Stimulated activated CD4-positive, alpha-beta T cell treated with anti-CD3 and anti-CD28 coated beads, Interleukin-4, amount 100 ng/mL, for 24 hours (primary cell): ENCODE results near the gene KRTAP5-5.
"Not testable (repeated sequence)": the region's sequence is repeated elsewhere in the genome, so short reads cannot be mapped to it uniquely, and the experiment has no call there.

ENCODE experiments used
- DNase-seq: peaks from one replicate; pipeline ENCODE4 v3.0.0-alpha.2; 2020

Gene KRTAP5-5

GRCh38 chr11:1629326-1630185 is at the start of gene KRTAP5-5:
Gene KRTAP5-5 (plus strand): TSS chr11:1629775. CDS start chr11:1629841, 66 bp downstream.
- DNase-seq: no peak

DNA sequence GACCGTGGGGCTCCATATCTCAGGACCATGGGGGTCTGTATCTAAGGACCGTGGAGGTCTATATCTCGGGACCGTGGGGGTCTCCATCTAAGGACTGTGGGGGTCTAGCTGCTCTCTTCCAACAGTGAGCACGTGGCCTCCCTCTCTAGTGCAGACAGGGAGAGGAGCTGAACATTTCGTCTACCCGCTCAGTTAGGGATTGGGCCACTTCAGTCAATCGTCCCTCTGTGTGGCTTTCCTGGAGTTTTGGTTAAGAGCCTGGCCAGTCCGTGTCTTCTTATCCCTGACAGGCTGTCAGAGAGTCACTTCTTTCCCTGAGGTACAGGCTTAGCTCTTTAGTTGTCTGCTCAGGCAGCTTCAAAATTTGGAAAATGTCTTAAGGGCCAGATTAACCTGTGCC is 47.6 kb upstream of the KRTAP5-5 start:
- DNase-seq: no peak

GRCh38 chr11:1582909-1583308 is 46.7 kb upstream of the KRTAP5-5 start:
- not testable (repeated sequence) for DNase-seq

- not testable (repeated sequence) for DNase-seq
Observed at GRCh38 chr11:1584661-1585370, 44.8 kb upstream of the KRTAP5-5 start, which contains the start of gene KRTAP5-1. Gene KRTAP5-1 (minus strand): TSS chr11:1585283. CDS start chr11:1585249, 34 bp downstream.

- DNase-seq: no peak
Observed at GRCh38 chr11:1586699-1587098, 42.9 kb upstream of the KRTAP5-5 start.

GRCh38 chr11:1589191-1589963 is 40.2 kb upstream of the KRTAP5-5 start:
- DNase-seq: not testable (repeated sequence)

- no peak for DNase-seq
Observed at GRCh38 chr11:1589996-1590395, 39.6 kb upstream of the KRTAP5-5 start.

DNA sequence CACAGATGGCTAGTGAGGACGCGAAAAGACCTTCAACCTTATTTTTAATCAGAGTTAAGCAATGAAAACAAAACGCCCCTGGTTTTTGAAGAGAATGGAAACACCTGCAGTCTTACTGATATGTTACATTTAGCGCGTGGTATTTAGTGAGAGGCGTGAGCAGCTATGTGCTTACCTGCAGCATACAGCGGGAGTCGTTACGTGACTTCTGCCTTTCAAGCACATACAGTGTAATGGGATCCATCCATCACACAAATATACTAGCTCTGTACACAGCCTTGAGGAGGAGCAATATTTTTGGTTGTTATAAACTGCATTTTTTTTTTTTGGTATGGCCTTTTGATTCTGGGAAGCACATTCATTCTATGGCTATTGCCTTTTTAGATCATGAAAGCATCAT is 36.9 kb upstream of the KRTAP5-5 start:
- DNase-seq: no peak

DNA sequence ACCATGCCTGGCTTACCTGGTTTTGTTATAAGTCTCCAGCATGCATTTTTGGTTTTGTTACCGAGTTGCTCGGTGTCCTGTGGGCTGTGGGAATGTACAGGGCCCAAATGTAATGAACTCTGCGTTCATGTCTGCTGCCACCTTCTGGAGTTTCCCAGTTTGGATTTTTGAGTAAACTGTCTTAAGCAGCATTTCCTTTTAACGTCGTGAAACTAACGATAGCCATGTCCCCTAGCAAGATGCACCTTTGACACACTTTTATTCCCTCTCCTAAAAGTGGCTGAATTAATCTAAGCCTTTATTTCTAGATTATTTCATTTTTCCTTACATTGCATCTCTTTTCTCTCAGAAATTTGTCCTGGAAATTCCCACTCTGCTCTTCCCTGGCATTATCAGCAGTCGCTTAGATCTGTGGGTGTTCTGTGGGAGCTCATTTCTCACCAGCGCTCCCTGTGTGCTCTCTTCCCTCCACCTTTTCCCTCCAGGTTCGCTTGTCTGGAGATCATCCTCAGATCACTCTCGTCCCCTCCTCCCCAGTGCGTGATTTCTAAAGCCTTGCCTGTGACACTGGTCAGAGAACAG is 33.5 kb upstream of the KRTAP5-5 start:
- not testable (repeated sequence) for DNase-seq

DNA sequence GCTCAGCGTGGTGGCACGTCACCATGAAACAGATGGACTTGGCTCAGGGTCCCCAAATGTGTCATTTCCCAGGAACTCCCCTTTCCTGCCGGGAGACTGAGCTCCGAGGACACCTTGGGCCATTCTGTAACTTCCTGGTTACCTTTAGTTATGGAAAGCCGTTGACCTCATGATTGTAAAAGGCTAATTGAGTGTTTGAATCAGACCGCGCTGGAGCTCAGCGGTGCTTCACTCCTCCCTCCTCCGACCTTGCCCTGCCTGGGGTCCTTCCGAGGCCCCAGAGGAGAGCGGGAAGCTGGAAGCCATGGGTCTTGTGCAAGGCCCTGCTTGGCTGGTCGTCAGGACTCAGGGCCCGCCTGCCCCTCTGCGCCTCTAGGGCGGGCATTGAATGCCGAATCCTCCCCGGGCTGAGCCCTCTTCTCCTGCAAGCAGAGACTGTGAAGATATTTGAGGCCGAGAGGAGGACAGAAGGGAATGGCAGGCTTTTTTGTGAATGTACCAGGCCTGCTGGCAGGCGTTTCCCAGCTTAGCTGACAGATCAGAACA is 32.9 kb upstream of the KRTAP5-5 start:
- DNase-seq: not testable (repeated sequence)

- DNase-seq: no peak
Observed at GRCh38 chr11:1597331-1597993, 32.1 kb upstream of the KRTAP5-5 start.

DNA sequence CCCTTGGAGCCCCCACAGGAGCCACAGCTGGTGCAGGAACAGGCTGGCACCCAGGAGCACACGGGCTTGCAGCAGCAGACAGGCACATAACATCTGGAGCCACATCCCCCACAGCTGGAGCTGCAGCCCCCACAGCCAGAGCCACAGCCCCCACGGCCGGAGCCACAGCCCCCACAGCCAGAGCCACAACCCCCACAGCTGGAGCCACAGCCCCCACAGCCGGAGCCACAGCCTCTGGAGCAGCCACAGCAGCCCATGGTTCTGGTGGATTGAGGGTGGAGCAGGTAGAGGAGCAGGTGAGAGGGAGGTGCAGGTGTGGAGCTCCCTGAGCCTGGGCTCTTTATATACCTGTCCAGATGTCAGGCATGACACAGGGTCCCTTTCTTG is 31.6 kb upstream of the KRTAP5-5 start, which contains the start of gene KRTAP5-2:
TSS of gene KRTAP5-2 (minus strand) at position 301 of the 387 bp plus-strand sequence. CDS start at position 257, 44 bp downstream.
- DNase-seq: no peak

GRCh38 chr11:1598406-1598805 is 31.2 kb upstream of the KRTAP5-5 start:
- DNase-seq: not testable (repeated sequence)

DNA sequence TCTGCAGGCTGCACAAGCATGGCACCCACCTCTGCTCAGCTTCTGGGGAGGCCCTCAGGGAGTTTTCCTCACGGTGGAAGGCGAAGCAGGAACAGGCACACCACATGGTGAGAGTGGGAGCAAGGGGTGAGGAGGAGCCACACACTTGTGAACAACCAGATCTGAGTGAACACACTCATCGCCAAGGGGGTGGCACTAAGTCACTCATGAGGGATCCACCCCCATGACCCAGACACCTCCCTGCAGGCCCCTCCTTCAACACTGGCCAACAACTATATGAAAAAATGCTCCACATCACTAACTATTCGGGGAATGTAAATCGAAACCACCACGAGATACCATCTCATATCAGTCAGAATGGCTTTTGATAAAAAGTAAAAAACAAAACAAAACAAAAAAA is 30.8 kb upstream of the KRTAP5-5 start:
- no peak for DNase-seq

DNA sequence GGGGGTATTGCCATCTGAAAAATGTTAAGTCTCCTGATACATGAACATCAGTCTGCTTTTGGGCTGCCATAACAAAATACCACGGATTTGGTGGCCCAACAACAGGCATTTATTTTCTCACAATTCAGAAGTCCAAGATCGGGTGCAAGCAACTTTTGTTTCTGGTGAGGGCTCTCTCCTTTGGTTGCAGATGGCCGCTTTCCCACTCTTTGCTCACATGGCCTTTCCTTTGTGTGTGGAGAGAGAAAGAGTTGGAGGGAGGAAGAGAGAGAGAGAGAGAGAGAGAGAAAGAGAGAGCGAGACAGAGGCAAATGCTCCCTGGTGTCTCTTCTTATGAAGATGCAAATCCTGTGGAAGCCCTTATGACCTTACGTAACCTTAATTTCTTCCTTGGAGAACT is 28.9 kb upstream of the KRTAP5-5 start:
- DNase-seq: no peak

GRCh38 chr11:1601663-1602062 is 27.9 kb upstream of the KRTAP5-5 start:
- DNase-seq: not testable (repeated sequence)

- no peak for DNase-seq
Observed at GRCh38 chr11:1603629-1604028, 25.9 kb upstream of the KRTAP5-5 start.

- DNase-seq: no peak
Observed at GRCh38 chr11:1604181-1604580, 25.4 kb upstream of the KRTAP5-5 start.

DNA sequence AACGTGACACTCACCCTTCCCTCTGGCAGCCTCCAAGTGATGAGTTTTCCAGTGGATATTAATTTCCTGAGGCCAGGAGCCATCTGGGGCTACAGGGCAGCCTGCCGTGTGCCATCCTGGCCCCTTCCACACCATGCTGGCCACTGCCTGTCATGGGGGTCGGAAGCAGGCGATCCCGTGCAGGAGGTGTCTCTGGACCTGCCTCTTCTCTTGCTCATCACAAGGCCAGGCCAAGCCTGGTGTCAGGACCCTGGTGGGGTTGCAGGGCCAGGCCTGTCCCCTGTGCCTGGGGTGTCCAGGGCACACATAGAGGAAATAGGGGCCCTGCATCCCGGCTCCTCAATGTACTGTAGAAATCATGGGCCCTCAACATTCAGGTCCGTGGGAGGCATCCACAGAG is 24.9 kb upstream of the KRTAP5-5 start:
- no peak for DNase-seq

DNA sequence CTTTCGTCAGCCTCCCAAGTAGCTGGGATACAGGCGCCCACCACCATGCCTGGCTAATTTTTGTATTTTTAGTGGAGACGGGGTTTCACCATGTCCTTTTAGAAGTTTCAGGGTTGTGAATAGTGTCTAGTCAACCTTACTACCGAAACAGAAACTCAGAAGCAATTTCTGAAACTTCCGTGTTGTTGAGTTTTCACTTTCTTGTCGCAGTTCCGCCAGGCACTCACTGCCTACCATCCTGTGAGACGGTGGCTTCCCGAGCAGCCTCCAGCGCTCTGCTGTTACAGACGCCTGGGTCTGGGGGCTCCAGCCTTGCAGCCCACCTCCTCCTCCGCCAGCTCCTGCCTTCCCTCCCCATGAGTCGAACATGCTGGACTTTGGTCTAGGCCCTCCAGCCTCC is 23.7 kb upstream of the KRTAP5-5 start:
- peak; percentile 19 for DNase-seq

- not testable (repeated sequence) for DNase-seq
Observed at GRCh38 chr11:1607156-1607845, 22.3 kb upstream of the KRTAP5-5 start.
